HT-29 (cell line): Measurements from ENCODE around the gene REEP6. TPM values are rescaled to one million over a fixed set of nuclear protein-coding genes. Genes with fewer than 3 reads are reported as not detected.
"Not testable (repeated sequence)": the region's sequence is repeated elsewhere in the genome, so short reads cannot be mapped to it uniquely, and the experiment has no call there.

Source experiments
- DNase-seq: peaks from one replicate; pipeline ENCODE4 v3.0.0-alpha.2; 2015; ENCODE audit warnings: low spot score
- total RNA-seq: library from RNA; depleted of rRNA; stranded (reverse); fragments of >200 nt; shearing (Covaris generic); gene quantifications from 2 replicates; pipeline ENCODE4 v1.2.3, GENCODE V29; 2014

REEP6 gene
- total RNA-seq, 1 experiment from 2014 or later: 26.6 TPM

DNA sequence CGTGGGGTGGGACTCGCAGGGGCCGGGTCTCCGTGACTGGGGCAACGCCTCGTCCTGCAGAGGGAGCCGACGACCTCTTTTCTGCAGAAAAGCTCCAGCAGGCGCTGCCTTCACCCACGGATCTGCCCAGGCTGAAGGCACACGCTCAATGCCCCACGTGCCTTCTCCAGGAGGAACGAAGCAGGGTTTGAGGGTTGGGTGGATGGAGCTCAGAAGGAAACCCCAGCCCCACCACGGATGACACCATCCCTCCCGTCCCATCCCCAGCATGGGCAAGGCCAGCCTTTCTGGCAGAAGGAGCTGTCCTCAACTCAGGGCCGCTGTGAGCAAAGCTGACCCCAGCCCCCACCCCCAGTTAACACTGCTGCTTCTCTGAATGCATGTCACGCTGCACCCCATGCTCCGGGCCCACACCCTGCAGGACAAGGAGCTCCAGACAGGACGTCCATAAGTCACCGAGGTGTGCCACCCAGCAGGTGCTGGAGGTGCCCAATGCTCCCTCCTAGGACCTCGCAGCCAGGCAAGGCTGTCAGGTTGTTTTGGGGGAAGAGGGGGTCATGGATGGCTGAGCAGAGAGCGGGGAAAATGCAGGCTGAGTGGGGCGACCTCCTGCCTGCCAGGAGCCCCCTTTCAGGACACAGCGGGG, 19.3 kb upstream of the REEP6 start:
- DNase-seq: no peak

DNA sequence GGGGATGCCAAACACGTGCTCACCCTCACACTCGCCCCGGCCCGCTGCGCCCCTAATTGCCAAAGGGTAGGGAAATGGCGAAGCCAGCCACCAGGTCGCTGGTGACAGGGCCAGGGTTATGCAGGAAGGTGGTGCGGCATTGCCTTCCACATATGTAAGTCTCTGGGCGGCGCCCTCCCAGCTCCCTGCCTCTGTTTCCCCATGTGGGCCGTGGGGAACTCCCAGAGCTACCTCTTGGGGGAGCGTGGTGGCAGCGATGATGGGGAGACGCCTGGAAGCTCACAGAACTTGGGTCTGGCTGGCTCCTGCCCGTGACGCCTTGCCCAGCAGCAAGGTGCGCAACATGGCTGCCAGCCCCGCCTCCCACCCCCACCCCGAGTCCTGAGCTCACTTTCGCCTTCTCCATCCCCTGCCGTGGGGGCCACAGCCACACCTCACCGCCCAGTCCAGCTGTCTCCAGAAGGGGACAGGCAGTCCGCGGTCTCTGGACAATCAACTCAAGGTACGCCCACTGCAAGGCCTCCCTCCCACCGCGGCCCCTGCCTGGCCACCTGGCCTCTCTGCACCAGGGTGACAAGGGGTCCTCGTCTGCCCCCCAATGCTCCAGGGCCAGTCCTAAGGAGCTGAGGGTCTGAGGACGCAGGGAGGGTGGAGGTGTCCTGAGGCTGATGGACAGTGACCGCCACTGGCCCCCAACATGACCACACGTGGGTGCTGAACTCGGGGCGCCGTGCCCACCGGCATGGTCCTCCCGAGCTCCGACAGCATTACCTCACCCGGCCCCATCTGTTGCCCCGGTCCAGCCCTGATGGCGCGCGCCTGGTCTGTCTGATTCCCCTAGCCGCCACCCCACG, 18.5 kb upstream of the REEP6 start:
- DNase-seq: no peak

DNA sequence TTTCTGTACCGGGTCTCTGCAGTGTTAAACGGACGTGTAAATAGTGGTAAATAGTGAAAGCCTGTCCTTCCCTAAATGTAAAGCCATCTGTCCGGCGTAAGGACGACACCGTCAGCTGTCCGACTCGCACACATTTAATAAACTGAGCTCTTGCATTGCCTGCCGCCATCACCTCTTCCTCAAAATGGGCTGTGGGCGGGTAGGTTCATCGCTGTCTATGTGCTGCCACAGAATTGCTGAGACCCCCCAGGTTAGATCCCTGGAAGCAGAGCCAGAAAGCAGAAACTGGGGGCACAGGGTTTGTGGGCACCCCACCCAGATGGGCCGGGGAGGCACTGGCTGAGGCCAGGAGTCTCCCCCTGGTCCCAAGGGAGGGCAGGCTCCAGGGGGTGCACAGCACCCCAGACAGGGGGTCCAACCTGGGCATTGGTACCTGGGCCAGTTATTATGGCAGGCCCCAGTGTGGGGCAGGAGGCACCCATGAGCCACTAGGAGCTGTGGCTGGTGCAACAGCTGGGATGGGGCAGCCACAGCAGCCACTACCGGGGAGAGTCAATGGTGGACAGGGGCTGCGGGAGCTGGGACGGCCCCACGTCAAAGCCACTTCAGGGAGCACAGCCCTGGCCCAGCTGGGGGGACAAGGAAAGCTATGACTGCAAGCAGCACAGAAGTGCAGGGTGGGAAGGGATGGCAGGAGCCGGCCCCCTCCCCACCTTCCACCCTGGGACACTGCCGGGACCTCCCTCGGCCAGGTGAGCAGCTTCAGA, 17.7 kb upstream of the REEP6 start:
- DNase-seq: no peak

DNA sequence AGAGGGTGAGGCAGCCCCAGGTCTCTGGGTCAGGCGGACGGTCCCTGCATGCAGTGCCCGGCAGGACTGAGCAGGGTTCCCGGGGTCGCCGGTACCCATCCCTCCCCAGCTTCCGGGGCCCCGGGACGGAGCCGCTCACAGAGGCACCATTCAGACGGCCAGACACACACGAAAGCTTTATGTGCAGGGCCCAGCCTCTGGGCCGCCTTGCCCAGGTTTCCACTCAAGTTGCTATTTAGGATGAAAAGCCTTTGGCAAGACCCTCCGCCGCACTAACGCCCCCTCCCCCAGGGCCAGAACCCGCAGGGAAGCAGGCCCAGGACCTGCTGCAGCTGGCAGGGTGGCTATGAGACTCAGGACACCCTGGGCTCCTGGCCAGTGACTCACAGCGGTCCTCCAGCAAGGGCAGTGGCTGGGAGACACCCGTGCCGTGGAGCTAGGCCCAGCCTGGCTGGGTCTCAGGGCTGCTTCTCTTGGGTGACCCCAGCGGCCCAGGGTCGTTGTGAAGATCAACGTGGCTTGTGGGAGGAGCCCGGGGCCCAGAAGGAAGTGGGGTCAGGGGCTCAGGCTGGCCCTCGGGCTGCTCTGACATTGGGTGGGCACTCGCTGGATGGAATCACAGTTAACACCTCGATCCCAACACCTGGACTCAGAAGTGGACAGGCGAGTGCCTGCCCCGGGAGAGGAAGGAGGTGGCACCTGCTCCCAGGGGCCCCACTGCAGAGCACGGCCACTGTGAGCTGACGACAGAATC, 16.8 kb upstream of the REEP6 start:
- no peak for DNase-seq

DNA sequence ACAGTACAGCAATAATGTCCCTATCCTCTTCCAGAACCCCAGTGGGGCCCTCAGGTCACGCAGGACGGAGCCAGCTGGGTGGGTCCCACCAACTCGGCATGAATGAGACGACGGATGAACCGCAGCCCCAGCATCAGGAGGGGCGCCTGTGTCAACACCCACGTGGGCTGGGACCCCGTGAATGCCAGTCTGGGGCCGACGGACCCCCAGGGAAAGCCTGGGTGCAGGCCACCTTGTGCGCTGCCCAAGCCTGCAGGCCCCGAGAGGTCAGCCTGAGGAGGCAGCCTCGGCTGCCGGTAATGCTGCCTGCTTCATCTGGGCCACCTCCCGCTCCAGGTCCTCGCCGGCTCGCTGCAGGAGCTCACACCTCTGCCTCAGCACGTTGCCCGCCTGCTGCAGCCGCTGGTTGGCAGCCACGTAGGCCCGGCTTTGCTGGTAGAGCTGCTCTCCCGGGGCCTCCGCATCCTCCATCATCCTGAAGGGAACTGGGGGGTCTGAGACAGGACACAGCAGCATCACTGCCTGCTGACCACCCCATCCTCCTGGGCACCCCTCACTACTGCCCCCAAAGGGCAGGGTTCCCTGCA, 16.1 kb upstream of the REEP6 start:
- DNase-seq: no peak

DNA sequence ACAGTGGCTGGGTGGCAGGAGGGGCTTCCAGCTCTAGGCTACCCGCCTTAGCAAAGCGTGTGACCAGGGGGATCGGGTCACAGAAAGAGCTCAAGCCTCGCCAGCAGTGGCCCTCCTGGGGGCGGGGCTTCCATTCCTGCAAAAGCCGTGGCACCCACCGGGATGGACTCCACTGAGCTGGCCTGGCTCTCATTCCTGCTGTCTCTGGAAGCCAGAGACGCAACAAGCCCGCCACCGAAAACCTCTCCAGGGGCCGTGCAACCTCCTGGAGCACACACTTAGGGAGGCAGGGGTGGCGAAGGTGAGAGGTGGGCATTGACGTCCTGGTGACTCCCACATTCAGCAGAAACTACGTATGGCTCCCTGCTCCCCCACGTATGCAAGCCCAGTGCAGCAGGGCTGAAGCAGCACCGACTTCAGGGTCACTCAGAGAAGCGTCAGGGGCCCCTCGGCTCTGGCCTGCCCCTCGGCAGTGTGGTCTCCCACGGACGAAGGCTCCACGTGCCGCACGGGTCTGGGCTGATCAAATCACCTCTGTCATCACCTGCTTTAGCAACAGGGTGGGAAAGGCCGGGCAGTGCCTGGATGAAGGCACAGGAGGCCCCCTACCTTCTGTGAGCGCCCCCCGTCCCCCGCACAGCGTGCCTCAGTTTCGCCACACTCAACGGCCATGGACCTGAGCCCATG, 15.1 kb upstream of the REEP6 start:
- no peak for DNase-seq

DNA sequence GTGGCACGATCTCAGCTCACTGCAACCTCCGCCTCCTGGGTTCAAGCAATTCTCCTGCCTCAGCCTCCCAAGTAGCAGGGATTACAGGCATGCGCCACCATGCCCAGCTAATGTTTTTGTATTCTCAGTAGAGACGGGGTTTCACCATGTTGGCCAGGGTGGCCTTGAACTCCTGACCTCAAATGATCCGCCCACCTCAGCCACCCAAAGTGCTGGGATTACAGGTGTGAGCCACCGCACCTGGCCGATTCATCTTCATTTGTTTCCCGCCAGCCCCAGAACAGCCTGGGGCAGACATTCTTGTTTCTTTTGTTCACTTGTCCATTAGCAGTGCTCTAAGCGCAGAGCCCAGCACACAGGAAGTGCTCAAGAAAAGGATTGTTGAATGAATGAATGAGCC, 13.9 kb upstream of the REEP6 start:
- DNase-seq: not testable (repeated sequence)

DNA sequence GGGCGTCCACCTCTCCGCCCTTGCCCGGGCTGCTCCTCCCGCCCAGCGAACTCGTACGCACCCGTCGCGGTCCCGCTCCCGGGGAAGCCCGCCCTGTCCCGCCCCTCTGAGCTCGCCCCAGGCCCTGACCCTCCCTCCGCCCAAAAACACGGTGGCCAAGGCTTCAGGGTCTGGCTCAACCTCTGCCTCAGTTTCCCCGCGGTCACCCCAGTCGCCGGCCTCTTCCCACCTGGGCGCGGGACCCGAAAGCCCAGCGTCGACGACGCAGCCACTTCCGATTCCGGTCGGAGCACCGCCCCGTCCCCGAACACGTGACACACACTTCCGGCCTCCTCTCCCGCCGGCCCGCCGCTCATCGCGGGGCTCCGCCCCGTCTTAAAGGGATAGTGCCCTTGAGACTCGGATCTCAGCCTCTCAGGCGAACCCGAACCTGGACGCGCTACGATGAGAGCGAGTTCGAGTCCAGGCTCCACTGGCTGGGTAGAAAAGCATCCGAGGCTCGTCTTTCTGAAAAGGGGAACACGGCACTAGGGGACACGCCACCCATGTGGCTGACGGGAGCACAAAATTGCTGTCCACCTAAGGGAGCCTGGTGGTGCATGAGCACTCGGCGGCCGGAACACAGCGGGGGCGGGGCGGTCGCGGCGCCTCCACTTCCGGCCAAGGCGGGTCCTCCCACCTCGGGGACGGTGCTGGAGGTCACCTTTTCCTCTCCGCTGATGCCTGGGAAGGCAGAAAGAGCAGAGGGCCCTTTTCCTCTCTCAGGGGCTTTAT, 11.9 kb upstream of the REEP6 start, which contains the start of gene C19orf25:
TSS of gene C19orf25 (minus strand) at position 282 of the 774 bp plus-strand sequence. CDS start 312 bp downstream, outside the sequence.
- DNase-seq: peak; percentile 89

DNA sequence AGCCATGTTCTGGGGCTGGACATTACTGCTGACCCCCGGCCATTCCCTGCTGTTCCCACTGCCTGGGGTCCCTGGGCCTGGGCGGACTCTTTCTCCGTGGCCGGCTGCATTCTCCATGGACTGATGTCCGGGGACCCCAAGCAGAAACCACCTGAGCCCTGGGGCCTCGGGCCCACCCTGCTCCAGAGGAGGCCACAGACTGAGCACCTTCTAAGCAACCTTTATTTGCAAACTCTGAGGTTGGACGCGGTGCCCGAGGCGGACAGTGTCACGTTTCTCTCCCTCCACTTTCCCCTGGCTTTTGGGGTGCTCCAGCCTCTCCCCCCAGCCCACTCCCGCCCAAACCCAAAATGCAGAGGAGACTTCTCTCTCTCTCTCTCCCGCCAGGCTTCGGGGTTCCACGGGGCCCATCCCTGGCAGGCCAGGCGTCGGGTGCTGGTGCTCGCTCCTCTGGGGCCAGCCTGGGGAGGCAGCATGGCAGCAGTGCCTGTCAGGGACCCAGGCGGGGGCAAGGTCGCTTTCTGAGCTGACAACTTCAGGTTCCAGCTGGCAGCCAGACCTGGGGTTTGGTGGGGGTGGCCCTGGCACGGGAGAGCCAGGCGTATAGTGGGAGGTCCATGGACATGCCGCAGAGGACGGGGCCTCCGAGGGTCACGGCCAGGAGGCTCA, 9.6 kb upstream of the REEP6 start:
- DNase-seq: no peak

DNA sequence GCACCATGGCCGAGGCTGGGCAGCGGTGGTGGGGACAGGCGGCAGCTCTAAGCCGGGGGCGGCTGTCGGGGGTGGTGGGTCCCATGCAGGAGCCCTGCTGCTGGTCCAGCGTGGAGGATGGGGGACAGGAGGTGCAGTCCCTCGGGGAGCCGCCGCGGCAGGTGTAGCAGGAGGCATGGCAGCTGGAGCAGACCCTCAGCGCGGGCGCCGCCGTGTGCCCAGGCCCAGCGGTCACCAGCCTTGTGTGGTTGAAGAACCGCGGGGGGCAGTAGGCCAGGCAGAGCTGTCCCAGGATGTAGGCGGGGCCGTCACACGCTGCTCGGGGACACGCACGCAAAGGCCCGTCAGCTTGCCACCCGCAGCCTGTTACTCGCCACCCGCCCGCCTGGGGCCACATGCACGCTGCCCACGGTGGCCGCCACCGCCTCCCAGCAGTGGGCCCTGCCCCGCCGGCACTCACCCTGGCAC, 9.1 kb upstream of the REEP6 start:
- DNase-seq: no peak

DNA sequence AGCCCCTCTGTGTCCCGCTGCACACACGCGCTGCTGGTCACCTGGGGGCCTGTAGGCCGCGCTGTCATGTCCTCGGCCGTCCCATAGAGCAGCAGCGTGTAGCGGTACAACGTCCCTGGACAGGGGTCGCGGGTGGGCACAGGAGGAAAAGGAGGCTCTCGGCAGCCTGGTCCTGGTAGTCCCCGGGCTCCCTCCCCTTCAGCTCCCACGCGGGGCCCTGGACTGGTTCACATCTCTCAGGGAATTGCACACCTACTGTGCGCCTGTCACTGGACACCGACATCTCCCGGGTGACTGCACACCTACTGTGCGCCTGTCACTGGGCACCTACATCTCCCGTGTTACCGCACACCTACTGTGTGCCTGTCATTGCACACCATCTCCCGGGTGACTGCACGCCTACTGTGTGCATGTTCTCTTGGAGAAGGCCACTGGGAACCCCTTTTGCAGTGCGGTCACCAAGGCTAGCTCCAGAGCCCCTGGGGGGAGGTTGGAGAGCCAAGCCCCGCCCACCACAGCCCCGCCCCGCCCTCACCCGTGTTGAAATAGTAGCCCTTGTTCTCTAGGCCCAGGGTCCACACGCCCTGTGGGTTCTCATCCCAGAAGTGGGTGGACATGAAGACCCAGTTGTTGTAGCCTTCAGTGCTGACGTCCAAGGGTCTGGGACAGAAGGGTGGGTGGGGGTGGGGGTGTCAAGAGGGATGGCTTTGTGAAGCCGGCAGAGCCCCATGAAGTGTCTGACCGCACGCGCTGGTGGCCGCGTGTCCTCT, 8.4 kb upstream of the REEP6 start:
- no peak for DNase-seq

DNA sequence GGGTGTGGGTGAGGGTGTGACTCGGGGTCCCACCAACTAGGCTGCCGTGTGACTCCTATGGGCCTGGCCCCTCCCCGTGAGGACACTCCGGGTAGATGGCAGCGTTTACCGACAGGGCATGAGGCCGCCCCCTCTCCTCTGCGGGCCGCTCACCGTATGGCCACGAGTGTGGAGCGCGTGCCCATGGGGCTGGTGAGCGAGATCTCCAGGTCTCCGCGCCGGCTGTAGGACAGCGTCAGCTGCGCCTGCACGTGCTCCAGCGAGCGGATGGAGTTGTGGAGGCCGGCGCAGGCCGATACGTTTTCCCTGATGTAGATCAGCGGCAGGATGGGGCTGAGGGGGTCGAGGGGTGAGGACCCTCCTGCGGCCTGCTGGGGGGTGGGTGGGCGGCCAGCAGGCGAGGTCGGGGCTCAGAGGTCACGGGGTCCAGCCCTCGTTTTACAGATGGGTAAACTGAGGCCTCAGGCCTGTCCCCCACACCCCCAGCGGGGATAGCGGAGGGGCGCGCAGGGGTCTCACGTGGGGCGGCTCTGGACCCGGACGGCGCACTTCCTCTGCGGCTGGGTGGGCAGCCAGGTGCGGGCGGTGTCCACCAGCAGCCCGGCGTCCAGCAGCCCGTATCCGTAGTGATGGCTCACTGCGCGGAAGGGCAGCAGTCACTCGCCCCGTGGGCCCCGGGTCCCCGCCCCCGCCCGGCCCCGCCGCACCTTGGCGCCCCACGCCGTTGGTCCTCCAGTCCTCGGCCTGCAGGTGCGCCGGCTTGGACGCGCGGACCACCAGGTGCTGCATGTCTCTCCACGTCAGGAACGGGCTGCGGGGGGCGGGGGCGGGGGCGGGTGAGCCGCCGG, 7.6 kb upstream of the REEP6 start:
- DNase-seq: no peak

DNA sequence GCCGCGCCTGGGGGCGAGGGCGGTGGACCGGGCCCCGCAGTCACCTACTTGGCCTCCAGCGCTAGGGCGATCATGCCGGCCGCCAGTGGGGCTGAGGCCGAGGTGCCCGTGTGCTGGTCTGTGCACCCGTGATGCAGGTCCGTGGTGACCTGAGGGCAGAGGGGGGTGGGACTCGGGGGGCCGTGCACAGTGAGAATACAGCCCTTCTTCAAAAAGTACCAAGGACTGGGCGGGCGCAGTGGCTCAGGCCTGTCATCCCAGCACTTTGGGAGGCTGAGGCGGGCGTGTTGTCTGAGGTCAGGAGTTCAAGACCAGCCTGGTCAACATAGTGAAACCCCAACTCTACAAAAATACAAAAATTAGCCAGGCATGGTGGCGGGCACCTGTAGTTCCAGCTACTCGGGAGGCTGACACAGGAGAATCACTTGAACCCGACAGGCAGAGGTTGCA, 7.0 kb upstream of the REEP6 start:
- no peak for DNase-seq

DNA sequence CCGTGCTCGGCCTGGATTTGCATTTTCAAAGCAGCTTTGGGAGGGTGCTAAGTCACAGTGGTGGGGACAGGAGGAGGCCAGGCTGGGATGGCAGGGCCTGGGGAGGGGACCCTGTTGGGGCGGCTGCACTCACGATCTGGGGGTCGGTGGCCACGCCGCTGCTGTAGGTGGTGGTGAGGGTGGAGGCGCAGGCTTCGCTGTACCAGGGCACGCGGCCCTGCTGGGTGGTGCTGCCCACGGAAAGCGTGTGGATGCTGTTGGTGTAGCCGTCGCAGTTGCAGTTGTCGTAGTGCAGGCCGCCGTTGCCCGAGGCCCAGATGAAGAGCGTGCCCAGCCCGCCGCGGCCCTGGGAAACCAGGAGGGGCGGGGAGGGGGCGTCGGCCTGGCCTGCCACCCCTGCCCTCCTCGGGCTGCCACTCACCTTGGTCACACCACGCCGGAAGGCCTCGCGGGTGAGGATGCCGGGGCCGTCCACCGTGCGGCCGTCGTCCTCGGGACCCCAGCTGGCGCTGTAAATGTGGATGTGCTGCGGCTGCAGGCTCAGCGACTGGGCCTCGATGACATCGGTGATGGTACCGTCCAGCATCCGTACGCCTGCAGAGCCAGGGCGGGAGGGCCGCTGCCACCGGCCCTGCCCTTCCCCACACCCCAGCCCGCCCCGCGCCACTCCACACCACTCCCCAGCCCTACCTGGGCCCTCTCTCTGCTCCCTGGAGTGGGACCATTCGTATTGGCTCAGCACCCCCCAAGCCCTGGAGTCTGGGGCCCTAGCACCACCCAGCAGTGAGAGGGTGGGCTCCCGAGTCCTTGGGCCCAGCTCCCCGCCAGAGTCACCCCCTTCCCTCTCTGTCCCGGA, 4.0 kb upstream of the REEP6 start:
- DNase-seq: no peak

DNA sequence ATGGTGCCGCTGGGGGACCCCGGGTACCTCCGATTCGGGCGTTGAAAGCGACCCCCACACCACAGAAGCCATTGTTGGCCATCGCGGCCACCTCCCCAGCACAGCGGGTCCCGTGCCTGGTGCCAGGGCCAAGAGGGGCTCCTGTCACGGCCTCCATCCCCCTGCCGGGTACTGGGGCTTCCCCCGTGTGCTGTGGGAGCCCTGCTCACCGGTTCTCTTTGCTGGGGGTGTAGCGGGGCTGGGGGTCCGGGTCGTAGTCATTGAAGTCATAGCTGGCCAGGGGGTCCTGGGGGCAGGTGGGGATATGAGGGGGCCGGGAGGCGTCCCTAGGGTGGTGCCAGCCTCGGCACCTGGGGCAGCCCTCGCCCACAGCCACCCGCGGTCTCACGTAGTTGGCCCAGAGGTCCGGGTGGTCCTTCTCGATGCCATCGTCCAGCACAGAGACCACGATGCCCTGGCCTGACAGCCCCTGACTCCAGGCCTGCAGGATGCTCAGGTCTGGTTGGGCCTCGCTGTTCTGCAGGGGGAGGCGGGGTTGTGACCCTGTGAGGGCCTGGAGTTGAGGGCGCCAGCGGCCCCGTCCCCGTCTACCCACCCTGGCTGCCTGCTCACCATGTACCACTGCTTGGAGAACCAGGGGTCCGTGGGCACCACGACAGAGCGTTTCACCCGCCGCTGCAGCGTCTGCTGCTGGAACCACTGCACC, 3.3 kb upstream of the REEP6 start:
- no peak for DNase-seq

DNA sequence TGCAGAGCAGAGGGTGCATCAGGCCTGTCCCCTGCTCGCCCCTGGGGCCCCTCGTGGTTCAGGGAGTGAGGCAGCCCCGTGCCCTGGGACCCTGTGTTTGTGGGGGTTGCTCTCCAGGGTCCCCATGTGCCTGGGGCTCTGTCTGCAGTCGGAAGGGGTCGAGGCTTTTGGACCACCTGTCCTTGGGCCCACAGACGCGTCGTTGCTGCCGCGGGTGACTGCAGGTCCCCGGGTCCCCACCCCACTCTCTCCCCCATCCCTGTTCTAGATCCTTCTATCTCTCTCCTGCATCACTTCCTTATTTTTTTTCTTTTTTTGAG, 2.7 kb upstream of the REEP6 start:
- DNase-seq: no peak
